Measurements from ENCODE around the gene FER. TPM values are rescaled to one million over a fixed set of nuclear protein-coding genes. Genes with fewer than 3 reads are reported as not detected.

The FER gene
- total RNA-seq, 4 donors from 2014 or later: 2.2 to 7.5 (median 3.7) TPM

- Histone ChIP-seq H3K4me3 (no peak overlapping the region), H3K27ac (no peak overlapping the region), H3K36me3 (no peaks in the 10 kb centered on the region), H3K9me3 (no peaks in the 10 kb centered on the region), H3K27me3 (no peaks in the 10 kb centered on the region), H3K4me1 (peaks cover 3 to 10% of the 10 kb centered on the region in 2 donors)
- no peak for ATAC-seq
- no peak for TF ChIP-seq POLR2A (IDR thresholded peaks at IDR 0.05)
- TF ChIP-seq CTCF (IDR thresholded peaks at IDR 0.05 in 4 of 5, conservative IDR thresholded peaks at IDR 0.05 in 1 of 5): no peak
- no peak for DNase-seq
- in situ Hi-C loops (cut with MboI; ENCODE audit: low sequenced_read_pairs in 4 of 4): no loop called here
- intact Hi-C loops (cut with DNase I; ENCODE audit: low total_unique reads): no loop called here
Observed at GRCh38 chr5:108813673-108814072, 66.0 kb downstream of the FER start.

GRCh38 chr5:108814551-108814950, 66.9 kb downstream of the FER start:
- no peak for TF ChIP-seq CTCF (IDR thresholded peaks at IDR 0.05 in 4 of 5, conservative IDR thresholded peaks at IDR 0.05 in 1 of 5)
- no peak for TF ChIP-seq POLR2A (IDR thresholded peaks at IDR 0.05)
- no peaks in the 10 kb centered on the region for H3K36me3 ChIP-seq
- ATAC-seq (no peak), DNase-seq (no peak)
- intact Hi-C loops (cut with DNase I; ENCODE audit: low total_unique reads): no loop called here
- H3K27ac ChIP-seq: no peak overlapping the region
- in situ Hi-C loops (cut with MboI; ENCODE audit: low sequenced_read_pairs in 4 of 4): no loop called here
- H3K4me3 ChIP-seq: no peak overlapping the region
- no peaks in the 10 kb centered on the region for H3K9me3 ChIP-seq
- no peaks in the 10 kb centered on the region for H3K27me3 ChIP-seq
- peaks cover 3 to 10% of the 10 kb centered on the region in 2 donors for H3K4me1 ChIP-seq

GRCh38 chr5:108818613-108819272, 71.0 kb downstream of the FER start:
- Histone ChIP-seq H3K9me3 (no peaks in the 10 kb centered on the region), H3K4me3 (no peak overlapping the region), H3K4me1 (peaks cover 3 to 6% of the 10 kb centered on the region in 2 donors), H3K27me3 (no peaks in the 10 kb centered on the region), H3K36me3 (no peaks in the 10 kb centered on the region), H3K27ac (no peak overlapping the region)
- ATAC-seq (no peak), DNase-seq (no peak)
- TF ChIP-seq CTCF (IDR thresholded peaks at IDR 0.05 in 4 of 5, conservative IDR thresholded peaks at IDR 0.05 in 1 of 5) (no peak), POLR2A (IDR thresholded peaks at IDR 0.05) (no peak)
- intact Hi-C loops (cut with DNase I; ENCODE audit: low total_unique reads) (no loop called here), in situ Hi-C loops (cut with MboI; ENCODE audit: low sequenced_read_pairs in 4 of 4) (no loop called here)

GRCh38 chr5:108820983-108821382, 73.3 kb downstream of the FER start:
- no peak for TF ChIP-seq POLR2A (IDR thresholded peaks at IDR 0.05)
- TF ChIP-seq CTCF (IDR thresholded peaks at IDR 0.05 in 4 of 5, conservative IDR thresholded peaks at IDR 0.05 in 1 of 5): no peak
- no peaks in the 10 kb centered on the region for H3K27me3 ChIP-seq
- in situ Hi-C loops (cut with MboI; ENCODE audit: low sequenced_read_pairs in 4 of 4) (no loop called here), intact Hi-C loops (cut with DNase I; ENCODE audit: low total_unique reads) (no loop called here)
- H3K4me1 ChIP-seq: peaks cover 0 to 4% of the 10 kb centered on the region in 2 donors
- DNase-seq (no peak), ATAC-seq (no peak)
- H3K4me3 ChIP-seq: no peak overlapping the region
- H3K27ac ChIP-seq: no peak overlapping the region
- no peaks in the 10 kb centered on the region for H3K36me3 ChIP-seq
- H3K9me3 ChIP-seq: no peaks in the 10 kb centered on the region

All from gastrocnemius medialis (tissue), 4 donors.